Breast epithelium (tissue), 3 donors: ENCODE results near the gene GNLY.

ENCODE experiments used
- CTCF ChIP-seq, 3 donors: fragments of 450-650 bp; IDR thresholded peaks; one replicate each; pipeline ENCODE4 v1.5.1; 2016 to 2017; ENCODE audit warnings: antibody characterized with exemption in 3 of 3, mild to moderate bottlenecking in 3 of 3, moderate library complexity in 3 of 3
- POLR2A ChIP-seq: fragments of 450-650 bp; IDR thresholded peaks from one replicate; pipeline ENCODE4 v1.6.1; 2016; ENCODE audit warnings: antibody characterized with exemption, mild to moderate bottlenecking, moderate library complexity
- POLR2AphosphoS5 ChIP-seq, 3 donors: sonication (generic); formaldehyde crosslinking; IDR thresholded peaks; one replicate each; pipeline ENCODE4 v1.6.1; 2017; ENCODE audit warnings: antibody characterized with exemption in 3 of 3

GRCh38 chr2:85706599-85707296, 12.6 kb downstream of the GNLY start:
- TF ChIP-seq CTCF (IDR thresholded peaks at IDR 0.05) = no peak
- no peak for TF ChIP-seq POLR2A
- TF ChIP-seq POLR2AphosphoS5 (IDR thresholded peaks at IDR 0.05) = no peak
